NOMO-1 treated with dmso at 0.1 percent for 144 hours (cell line): ENCODE results near the gene CARD9.
"Not testable (repeated sequence)": the region's sequence is repeated elsewhere in the genome, so short reads cannot be mapped to it uniquely, and the experiment has no call there.

Experiments used
- DNase-seq: peaks from one replicate; lab custom pipeline; 2025; ENCODE audit not compliant: unreplicated experiment; lab: John Stamatoyannopoulos, UW

Gene CARD9

DNA sequence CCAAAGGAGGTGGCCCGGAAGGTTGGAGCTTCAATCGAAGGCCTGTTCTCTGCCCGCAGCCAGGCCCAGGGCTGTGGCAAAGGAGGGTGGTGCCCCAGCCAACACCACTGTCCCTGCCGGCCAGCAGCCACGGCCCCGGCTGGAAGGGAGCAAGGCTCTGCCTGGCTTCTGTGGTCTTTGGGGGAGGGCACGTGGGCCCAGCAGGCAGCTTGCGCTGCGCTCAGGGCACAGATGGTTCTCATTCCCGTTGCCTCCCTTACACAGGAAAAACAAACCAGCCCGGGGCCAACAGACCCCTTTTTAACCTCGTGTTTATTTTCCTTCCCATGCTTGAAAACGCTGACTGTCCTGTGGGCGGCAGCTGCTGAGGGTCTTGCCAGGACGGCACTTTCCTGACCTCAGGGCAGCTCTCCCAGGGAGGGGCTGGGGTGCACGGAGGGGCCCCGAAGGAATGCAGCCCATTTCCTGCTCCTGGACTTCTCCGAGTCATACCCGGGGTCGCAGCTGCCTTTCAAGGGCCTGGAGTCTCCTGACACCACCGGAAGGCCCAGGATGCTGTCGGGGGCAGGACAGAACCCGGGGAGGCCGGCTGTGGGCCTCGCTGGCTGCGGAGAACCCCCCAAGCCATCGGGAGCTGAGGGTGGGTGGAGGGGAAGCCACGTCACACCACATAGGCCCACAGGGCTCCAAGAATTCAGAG is 47.3 kb downstream of the CARD9 start:
- no peak for DNase-seq

DNA sequence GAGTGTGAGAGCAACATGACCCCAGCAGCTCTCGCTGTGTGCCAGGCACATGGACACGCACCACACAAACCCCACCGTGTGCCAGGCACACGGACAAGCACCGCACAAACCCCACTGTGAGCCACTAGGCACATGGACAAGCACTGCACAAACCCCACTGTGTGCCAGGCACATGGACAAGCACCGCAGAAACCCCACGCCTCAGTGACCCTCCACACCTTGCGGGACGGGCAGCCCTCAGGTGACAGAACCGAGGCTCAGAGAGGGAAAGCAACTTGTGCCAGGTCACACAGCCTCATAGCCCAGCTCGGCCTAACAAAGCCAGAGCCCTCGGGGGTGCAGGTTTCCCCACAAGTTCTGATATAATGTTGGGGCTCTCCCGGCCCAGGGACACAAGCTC is 48.1 kb downstream of the CARD9 start:
- no peak for DNase-seq

DNA sequence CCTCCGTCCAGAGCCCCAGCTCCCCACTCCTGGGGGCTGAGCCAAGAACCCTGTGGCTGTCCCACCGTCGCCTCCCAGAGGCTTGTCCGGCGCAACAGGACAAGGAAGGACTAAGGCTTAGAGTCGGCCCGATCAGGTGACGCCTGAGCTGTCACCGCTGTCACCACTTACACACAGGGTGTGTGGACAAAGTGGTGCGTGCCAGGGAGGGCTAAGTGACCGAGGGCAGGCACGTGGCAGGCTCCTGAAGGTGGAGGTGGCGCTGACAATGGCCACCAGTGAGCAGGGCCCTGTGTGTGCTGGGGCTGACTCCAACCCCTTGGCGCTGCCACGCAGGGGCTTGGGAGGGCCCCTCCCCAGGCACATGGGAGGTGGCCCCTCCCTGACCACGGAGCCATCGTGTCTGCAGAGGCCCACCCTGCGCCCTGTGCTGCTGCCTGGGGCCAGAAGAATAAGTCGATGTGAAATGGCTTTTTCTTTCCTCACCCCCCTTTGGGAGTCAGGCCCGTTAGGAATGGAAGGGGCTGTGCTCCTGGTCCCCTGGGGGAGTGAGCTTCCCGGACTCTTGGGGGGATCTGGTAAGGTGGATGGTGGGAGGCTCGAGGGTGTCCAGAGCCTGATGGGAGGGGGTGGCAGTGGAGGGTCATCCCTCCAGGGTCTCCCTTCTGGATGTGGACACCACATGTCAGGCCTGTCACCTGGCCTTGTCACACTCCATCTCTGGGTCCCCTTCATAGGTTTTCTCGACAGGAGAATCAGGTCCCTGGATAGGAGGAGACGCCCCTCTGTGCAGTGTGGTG is 48.8 kb downstream of the CARD9 start:
- DNase-seq = no peak

DNA sequence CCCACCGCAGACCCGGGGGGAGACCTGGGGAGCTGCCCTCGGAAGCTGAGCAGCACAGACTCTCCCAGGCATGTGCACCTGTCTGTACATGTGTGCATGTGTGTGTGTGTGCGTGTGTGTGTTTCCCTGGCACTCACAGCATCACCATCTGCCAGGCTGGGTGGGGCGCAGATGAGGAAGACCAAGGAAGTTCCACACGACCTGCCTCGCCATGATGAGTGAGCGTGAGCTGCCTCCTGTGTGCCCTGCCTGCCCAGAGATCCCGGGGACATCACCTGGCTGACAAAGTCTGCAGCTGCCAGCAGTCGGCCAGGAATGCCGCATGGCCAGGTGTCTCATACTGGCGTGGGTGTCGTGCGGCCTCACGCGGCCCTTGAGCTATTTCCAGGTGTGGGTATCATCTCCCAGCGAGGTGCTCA is 50.1 kb downstream of the CARD9 start:
- DNase-seq = no peak

DNA sequence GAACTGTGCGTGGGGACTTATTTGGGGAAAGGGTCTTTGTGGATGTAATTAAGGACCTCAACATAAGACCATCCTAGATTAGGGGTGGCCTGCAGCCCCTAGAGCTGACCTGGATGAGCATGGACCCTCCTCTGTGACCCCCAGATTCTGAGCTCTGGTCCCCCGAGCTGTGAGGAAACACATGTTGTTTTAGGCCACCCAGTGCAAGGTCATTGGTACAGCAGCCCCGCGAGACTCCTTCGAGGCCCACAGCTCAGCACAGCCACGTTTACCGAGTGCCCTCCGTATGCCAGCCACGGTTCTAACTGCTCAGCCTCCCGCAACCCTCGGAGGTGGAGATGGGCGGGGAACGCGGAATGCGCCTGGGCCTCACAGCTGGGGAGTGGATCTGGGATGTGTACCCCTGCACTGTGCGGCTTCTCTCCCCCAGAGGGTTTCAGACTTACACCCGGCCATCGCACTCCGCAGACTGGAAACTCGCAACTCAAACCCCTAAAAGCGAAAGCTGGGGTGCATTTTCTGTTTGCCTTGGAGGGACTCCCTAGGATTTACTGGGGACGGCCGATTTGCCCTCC is 50.6 kb downstream of the CARD9 start:
- DNase-seq = no peak

DNA sequence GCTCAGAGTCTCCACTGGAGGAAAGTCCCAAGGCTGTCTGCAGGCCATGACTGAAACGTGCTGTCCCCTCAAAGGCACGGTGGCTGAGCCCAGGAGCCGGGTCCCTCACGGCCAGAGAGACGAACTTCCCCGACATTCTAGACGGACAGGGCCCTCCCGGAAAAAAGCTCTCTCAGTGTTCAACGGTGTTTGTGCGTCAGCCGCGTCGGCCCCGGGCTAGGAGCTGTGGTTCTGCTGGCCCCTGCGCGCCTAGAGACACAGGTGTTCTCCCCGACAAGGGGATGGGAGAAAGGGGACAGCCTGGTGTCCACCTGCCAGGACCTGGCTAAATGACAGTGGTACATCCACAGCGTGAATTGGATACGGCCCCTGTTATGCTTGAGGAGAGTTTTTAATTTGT is 51.9 kb downstream of the CARD9 start:
- DNase-seq = no peak

DNA sequence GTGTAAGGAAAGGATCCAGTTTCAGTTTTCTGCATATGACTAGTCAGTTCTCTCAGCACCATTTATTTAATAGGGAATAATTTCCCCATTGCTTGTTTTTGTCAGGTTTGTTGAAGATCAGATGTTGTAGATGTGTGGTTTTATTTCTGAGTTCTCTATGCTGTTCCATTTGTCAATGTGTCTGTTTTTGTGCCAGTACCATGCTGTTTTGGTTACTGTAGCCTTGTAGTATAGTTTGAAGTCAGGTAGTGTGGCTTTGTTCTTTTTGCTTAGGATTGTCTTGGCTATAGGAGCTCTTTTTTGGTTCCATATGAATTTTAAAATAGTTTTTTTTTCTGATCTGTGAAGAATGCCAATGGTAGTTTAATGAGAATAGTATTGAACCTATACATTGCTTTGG is 52.5 kb downstream of the CARD9 start:
- DNase-seq = not testable (repeated sequence)

DNA sequence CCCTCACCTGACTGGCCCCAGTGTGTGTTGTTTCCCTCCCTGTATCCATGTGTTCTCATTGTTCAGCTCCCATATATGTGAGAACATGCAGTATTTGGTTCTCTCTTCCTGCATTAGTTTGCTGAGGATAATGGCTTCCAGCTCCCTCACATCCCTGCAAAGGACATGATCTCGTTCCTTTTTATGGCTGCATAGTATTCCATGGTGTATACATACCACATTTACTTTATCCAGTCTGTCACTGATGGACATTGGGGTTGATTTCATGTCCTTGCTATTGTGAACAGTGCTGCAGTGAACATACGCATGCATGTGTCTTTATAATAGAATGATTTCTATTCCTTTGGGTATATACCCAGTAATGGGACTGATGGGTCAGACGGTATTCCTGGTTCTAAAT is 53.5 kb downstream of the CARD9 start:
- DNase-seq = not testable (repeated sequence)

DNA sequence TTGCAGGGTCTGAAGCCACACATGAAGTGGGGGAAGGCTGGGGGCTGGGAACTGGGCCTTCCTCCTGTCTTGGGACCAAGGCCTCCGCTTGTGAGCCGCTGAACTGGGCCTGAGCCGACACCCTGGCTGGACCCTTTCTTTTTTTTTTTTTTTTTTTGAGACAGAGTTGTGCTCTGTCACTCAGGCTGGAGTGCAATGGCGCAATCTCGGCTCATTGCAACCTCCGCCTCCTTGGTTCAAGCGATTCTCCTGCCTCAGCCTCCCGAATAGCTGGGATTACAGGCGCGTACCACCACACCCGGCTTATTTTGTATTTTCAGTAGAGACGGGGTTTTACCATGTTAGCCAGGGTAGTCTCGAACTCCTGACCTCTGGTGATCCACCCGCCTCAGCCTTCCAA is 54.2 kb downstream of the CARD9 start:
- not testable (repeated sequence) for DNase-seq

DNA sequence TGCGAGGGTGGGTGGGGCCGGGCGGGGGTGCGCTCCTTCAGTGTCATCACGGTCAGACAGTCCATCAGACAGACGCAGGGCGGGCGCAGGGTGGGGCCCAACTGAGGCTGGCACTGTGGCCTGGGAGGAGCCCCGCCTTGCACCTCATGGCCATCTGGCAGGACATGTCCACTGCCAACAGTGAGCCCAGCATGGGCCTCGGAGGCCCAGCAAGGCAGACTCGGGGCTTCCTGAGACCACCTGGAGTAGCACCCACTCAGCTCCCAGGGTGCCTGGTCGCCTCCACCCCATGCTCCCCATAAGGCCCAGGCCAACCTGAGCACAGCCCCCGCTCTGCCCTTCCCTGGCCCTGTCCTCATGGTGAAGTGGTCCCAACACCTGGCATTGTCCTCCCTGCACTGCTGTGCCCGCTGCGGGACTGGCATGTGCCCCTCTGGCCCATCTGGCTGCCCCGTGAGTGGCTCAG is 54.7 kb downstream of the CARD9 start:
- no peak for DNase-seq

DNA sequence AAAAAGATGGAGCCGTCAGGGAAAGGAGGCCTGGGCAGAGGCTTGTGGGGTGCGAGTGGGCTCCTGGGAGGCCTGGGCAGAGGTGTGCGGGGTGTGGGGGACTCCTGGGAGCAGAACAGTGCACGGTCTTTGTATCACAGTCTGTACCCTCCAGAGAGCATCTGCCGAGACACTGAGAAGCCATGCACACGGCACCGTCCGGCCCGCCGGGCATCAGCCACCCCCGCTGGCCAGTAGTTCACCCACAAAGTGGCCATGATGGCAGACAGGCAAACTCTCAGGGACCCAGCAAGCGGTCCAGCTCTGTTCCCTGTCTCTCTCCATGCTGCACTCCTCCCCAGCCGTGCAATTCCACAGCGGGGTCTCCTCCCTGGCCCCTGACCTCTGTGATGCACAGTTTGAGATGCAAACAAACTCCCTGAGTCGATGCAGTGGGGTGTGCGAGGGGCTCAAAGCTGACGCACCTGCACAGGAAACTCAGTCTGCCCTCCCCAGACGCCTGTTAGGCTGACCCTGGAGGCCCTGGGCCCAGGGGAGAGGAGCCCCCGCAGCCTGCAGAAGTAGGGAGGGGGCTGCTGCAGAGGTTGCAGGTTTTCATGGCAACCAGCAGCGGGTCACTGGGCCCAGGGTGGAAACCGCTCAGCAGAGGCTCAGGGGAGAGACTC is 55.2 kb downstream of the CARD9 start:
- DNase-seq = no peak

DNA sequence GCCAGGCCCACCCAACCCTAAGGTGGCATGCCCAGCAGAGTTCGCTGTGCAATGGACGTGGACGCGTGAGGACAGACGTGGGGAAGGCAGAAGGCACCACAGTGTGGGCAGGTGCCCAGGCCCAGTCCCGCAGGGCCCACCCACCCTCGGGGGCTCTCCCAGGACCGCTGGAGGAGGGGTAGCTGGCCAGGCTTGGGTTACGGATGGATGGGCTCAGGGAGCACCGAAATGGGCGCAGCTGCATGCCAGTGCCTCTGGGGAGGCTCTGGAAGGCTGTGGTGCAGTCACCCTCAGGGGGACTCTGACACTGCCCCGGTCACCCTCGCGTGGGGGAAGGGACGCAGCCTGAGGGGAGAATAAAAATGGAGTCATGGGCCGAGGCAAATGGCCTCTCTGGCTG is 55.8 kb downstream of the CARD9 start:
- no peak for DNase-seq

DNA sequence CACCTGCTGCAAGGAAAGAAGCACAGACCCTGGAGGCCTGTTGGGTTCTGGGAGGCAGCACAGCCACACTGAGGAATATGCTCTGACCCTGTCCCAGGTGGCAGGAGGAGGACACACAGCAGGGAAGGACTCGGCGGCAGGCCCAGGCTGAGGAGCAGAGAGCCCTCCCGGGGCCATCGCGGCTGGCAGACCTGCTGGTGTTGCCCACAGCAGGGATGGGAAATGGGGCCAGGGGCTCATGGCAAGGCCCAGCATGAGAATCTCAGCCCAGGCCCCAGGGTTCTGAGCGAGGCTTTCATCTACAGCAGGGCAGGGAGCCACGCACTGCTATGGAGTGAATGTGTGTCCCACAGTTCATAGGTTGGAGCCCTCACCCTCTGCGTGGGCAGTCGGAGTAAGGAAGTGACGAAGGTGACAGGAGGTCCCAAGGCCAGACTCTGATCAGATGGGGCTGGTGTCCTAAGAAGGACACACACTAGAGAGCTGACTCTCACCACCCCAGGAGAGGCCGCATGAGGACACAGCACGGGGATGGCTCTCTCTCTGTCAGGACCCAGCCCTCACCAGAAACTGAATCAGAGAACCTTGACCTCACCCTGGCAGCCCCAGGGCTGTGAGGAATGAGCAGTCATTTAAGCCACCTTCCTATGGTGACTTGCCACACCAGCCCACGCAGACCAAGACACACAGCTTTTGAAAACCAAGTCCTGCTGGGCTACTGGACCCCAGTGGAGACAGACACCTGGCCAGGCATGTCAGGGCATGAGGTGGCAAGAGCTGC is 56.4 kb downstream of the CARD9 start:
- DNase-seq = no peak

DNA sequence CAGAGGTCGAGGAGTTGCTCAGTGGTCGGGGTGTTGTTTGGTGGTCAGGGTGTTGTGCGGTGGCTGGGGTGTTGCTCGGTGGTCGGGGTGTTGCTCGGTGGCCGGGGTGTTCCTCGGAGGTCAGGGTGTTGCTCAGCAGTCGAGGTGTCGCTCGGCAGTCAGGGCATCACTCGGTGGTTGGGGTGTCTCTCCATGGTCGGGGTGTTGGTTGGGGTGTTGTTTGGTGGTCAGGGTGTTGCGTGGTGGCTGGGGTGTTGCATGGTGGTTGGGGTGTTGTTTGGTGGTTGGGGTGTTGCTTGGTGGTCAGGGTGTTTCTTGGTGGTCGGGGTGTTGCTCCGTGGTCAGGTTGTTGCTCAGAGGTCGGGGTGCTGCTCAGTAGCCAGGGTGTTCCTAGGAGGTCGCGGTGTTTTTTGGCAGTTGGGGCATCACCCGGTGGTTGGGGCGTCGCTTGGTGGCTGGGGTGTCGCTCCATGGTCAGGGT is 57.2 kb downstream of the CARD9 start:
- no peak for DNase-seq

DNA sequence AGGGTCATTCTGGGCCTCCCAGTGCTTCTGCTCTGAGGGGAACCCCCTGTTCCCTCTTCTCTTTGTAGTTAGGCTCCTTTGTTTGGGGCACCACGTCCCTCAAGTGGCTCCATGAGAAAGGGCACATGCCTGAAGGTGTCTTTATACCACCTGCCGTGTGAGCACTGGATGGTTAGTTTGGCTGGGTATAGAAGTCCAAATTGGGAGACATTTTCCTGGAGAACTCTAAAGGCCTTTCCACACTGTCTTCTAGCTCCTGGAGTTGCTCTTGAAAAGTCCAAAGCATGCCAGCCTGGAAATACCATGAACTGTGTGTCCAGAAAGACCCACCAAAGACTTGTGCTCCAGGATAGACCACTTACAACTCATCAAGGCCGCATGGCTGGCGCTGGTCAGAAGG is 58.5 kb downstream of the CARD9 start:
- DNase-seq = no peak

DNA sequence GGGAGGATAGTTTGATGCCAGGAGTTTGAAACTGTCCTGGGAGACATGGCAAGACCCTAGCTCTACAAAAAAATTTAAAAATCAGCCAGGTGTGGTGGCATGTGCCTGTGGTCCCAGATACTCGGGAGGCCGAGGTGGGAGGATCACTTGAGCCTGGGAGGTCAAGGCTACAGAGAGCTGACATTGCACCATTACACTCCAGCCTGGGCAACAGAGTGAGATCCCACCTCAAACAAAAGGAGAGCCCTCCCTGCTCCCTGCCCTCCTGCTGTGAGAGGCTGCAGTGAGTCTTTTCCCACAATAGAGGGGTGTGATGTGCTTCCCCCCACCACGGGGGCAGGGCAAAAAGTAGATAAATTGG is 59.4 kb downstream of the CARD9 start:
- no peak for DNase-seq
